Adipocyte (in vitro differentiated cells): ENCODE measurements around the gene KRIT1.
"Not testable (repeated sequence)": the region's sequence is repeated elsewhere in the genome, so short reads cannot be mapped to it uniquely, and the experiment has no call there.

Experiments used
- DNase-seq: peaks from one replicate; pipeline ENCODE4 v3.0.0-alpha.2; 2015; ENCODE audit warnings: low read depth
- H3K27me3 ChIP-seq: replicated peaks from 2 replicates; pipeline ENCODE4 v1.7.0; 2013; ENCODE audit warnings: mild to moderate bottlenecking, low read length, moderate library complexity; ENCODE audit not compliant: control insufficient read depth, insufficient read depth
- H3K36me3 ChIP-seq: 2 replicates; pipeline ENCODE4 v1.7.0; 2013; ENCODE audit warnings: low read length, mild to moderate bottlenecking, moderate library complexity; ENCODE audit not compliant: control insufficient read depth, insufficient read depth, severe bottlenecking
- H3K4me1 ChIP-seq: 2 replicates; pipeline ENCODE4 v1.7.0; 2013; ENCODE audit warnings: mild to moderate bottlenecking, low read length, moderate library complexity; ENCODE audit not compliant: control insufficient read depth, insufficient read depth
- H3K4me3 ChIP-seq: 2 replicates; pipeline ENCODE4 v1.7.0; 2013; ENCODE audit warnings: mild to moderate bottlenecking, low read length, moderate library complexity
- H3K9ac ChIP-seq: 2 replicates; pipeline ENCODE4 v1.7.0; 2013; ENCODE audit warnings: mild to moderate bottlenecking, low read length, moderate library complexity
- H3K9me3 ChIP-seq: 2 replicates; pipeline ENCODE4 v1.7.0; 2013; ENCODE audit warnings: mild to moderate bottlenecking, low read length, moderate library complexity; ENCODE audit not compliant: control insufficient read depth

KRIT1 gene

DNA sequence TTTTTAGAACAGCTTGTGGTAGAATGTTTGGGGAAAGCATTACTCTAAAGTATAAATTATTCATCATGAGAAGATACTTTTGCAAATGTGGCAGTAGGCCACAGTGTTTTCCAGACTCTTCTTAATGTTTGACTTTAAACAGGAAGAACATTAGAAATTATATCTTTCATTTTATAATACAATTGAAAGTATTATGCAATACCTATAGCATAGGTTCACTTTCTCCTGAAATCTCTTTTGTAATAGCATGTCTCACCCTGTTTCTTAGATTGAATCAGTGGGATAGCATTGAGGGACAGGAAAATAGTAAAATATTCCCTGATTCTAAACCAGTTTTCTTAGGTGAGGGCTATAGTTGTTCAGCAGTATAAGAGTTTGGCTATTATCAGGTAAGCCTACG lies 23.2 kb upstream of the KRIT1 start:
- peaks cover 6% of the 10 kb centered on the region for H3K4me1 ChIP-seq
- no peaks in the 10 kb centered on the region for H3K27me3 ChIP-seq
- H3K4me3 ChIP-seq: no peak overlapping the region
- DNase-seq: no peak
- no peak overlapping the region for H3K9ac ChIP-seq
- no peaks in the 10 kb centered on the region for H3K36me3 ChIP-seq
- no peaks in the 10 kb centered on the region for H3K9me3 ChIP-seq

DNA sequence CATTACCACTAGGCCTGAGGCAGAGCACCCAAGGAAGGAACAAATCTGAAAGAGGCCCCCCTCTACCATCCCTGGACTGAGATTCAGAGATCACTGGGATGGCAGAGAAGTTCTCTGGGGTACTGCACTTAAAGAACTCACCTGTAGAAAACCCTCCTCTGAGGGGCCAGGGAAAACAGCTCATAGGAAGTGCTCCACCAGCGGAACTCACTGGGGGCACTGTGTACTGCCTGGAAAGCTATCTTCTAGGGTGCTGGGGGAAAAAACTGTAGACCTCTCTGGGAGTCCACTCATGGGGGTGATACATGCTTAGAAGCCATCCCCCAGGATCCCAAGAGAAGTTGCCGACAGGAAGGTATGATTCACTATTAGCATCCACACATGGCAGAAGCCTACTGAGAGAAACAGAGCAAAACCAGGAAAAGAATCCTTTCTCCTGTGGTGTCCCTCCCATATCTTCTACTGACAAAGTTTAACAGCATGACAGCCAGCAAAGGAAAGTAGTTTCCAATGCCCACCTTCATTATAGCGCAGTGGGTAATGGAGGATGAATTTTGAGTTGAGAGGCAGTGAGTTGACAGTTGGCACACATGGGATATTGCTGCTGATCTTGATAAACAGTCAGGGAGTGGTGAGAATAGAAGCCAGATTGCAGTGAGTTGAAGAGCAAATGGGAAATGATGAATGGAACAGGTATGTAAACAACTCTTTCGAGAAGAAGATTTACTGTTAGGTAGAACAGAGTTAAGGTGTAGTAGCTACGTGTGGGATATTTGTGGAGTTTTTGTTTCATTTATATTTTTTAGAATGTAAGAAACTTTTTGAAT lies 20.9 kb upstream of the KRIT1 start:
- H3K4me1 ChIP-seq: peaks cover 6% of the 10 kb centered on the region
- no peak for DNase-seq
- H3K27me3 ChIP-seq: no peaks in the 10 kb centered on the region
- no peaks in the 10 kb centered on the region for H3K36me3 ChIP-seq
- H3K9me3 ChIP-seq: no peaks in the 10 kb centered on the region
- no peak overlapping the region for H3K4me3 ChIP-seq
- H3K9ac ChIP-seq: no peak overlapping the region

DNA sequence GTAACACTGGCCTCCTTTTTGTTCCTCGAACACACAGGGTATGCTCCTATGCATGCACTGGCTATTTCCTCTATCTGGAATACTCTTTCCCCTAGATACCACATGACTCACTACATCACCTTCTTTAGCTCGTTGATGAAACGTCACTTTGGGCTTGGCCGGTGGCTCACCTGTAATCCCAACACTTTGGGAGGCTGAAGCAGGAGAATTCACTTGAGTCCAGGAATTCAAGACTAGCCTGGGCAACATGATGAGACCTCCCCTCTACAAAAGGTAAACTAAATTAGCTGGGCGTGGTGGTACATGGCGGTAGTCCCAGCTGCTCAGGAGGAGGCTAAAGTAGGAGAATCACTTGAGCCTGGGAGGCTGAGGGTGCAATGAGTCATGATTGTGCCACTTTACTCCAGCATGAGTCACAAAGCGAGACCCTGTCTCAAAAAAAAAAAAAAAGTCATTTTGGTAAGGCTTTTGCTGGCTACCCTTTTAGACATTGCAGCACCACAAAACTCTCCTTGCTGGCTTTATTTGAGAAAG lies 14.6 kb upstream of the KRIT1 start:
- DNase-seq: no peak
- H3K9me3 ChIP-seq: no peaks in the 10 kb centered on the region
- H3K4me1 ChIP-seq: peaks cover 10% of the 10 kb centered on the region
- no peaks in the 10 kb centered on the region for H3K36me3 ChIP-seq
- no peaks in the 10 kb centered on the region for H3K27me3 ChIP-seq
- no peak overlapping the region for H3K4me3 ChIP-seq
- H3K9ac ChIP-seq: no peak overlapping the region

DNA sequence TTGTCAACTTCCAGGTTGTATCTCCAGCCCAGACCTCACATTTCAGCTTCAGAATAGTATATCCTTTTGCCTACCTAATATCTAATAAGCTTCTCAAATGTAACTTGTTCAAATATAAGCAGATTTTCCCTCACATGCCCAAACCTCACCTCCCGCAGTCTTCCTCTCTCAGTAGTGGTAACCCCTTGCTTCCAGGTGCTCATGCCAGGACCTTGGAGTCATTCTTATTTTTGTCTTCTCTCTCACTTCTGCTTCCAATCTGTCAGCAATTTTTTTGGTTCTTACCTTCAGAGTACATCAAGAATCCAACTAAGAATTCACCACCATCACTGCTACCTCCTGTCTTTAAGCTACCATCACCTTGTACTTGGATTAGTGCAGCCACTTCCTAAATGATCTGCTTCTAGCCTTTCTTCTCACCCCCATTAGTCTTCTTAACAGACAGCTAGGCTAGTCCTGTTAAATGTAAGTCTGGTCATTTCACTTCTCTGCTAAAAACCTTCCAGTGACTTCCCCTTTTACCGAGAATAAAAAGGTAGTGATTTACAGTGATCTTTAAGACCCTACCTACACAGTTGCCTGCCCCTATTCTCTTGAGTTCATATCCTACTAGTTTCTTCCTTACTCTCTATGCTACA lies 14.0 kb upstream of the KRIT1 start:
- Histone ChIP-seq H3K4me3 (no peak overlapping the region), H3K4me1 (peaks cover 16% of the 10 kb centered on the region), H3K27me3 (no peaks in the 10 kb centered on the region), H3K9me3 (no peaks in the 10 kb centered on the region), H3K36me3 (no peaks in the 10 kb centered on the region), H3K9ac (no peak overlapping the region)
- no peak for DNase-seq

DNA sequence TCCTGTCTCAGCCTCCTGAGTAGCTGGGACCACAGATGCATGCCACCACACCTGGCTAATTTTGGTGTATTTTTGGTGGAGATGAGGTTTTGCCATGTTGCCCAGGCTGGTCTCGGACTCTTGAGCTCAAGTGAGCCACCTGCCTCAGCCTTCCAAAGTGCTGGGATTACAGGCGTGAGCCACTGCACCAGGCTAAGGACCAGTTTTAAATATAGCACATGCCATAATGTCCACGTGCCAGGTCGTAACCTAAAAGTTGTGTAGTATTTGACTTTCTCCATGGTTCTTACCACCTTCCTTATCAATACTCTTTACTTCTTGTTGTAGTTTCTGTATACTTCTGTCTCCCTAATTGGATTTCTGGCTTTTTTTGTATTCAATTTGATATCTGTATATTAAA lies 13.3 kb upstream of the KRIT1 start:
- H3K4me1 ChIP-seq: peaks cover 18% of the 10 kb centered on the region
- no peak overlapping the region for H3K9ac ChIP-seq
- no peaks in the 10 kb centered on the region for H3K36me3 ChIP-seq
- H3K9me3 ChIP-seq: no peaks in the 10 kb centered on the region
- H3K4me3 ChIP-seq: no peak overlapping the region
- DNase-seq: no peak
- no peaks in the 10 kb centered on the region for H3K27me3 ChIP-seq

GRCh38 chr7:92255308-92255707 lies 9.6 kb upstream of the KRIT1 start:
- Histone ChIP-seq H3K36me3 (no peaks in the 10 kb centered on the region), H3K9me3 (no peaks in the 10 kb centered on the region), H3K27me3 (no peaks in the 10 kb centered on the region), H3K9ac (peak overlapping the region; percentile 80), H3K4me1 (peaks cover 18% of the 10 kb centered on the region), H3K4me3 (peak overlapping the region; percentile 76)
- peak; percentile 41 for DNase-seq

- H3K4me3 ChIP-seq: peak overlapping the region; percentile 76
- not testable (repeated sequence) for DNase-seq
Observed at GRCh38 chr7:92254800-92255199, 9.1 kb upstream of the KRIT1 start.

GRCh38 chr7:92253251-92253650 lies 7.5 kb upstream of the KRIT1 start:
- Histone ChIP-seq H3K9ac (no peak overlapping the region), H3K4me1 (peaks cover 19% of the 10 kb centered on the region), H3K4me3 (no peak overlapping the region), H3K36me3 (no peaks in the 10 kb centered on the region), H3K9me3 (no peaks in the 10 kb centered on the region), H3K27me3 (no peaks in the 10 kb centered on the region)
- DNase-seq: no peak

More at GRCh38 chr7:92254800-92255199, 9.1 kb upstream of the KRIT1 start:
- Histone ChIP-seq H3K9ac (peak overlapping the region; percentile 80), H3K4me1 (peaks cover 18% of the 10 kb centered on the region)
- not testable (repeated sequence) for H3K36me3 ChIP-seq, H3K9me3 ChIP-seq, H3K27me3 ChIP-seq

DNA sequence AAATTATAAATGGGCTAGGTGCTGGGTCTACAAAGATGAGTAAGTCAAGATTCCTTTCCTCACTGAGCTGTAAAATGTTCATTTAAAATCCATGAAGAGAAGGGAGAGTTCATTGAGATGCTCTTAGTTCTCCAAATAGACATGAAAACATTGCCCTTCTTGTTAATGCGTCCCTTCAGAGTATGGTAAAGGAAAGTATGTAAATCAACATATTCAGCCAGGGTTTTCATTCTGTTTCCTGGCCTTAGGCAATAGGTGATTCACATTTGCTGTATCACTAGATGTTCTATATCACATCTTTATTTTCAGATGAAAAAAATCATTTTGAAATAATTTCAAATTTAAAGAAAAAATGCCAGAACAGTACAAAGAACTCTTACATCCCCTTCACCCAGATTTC lies 5.5 kb upstream of the KRIT1 start:
- no peak for DNase-seq
- Histone ChIP-seq H3K4me3 (no peak overlapping the region), H3K36me3 (no peaks in the 10 kb centered on the region), H3K27me3 (no peaks in the 10 kb centered on the region), H3K9me3 (no peaks in the 10 kb centered on the region), H3K4me1 (peaks cover 28% of the 10 kb centered on the region), H3K9ac (no peak overlapping the region)

DNA sequence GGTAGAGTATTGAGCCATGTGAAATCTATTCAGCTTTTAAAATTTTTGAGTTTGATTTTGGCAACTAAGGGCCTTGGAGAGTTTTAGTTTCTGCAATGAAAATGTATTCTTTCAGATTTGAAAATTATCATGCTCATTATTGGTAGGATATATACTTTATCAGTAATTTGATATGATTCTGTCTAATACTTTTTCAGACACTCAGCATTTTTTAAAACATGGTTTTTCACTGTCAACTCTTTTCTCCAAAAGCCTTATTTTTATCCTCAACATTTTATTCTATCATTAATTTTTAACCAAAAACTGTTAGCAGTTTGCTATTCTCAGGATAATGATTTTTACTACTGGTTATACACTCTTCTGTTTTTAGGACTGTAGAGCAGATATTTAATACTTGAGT lies 4.9 kb upstream of the KRIT1 start:
- Histone ChIP-seq H3K9ac (no peak overlapping the region), H3K36me3 (no peaks in the 10 kb centered on the region), H3K27me3 (no peaks in the 10 kb centered on the region), H3K4me3 (no peak overlapping the region), H3K4me1 (peaks cover 22% of the 10 kb centered on the region), H3K9me3 (no peaks in the 10 kb centered on the region)
- DNase-seq: no peak

DNA sequence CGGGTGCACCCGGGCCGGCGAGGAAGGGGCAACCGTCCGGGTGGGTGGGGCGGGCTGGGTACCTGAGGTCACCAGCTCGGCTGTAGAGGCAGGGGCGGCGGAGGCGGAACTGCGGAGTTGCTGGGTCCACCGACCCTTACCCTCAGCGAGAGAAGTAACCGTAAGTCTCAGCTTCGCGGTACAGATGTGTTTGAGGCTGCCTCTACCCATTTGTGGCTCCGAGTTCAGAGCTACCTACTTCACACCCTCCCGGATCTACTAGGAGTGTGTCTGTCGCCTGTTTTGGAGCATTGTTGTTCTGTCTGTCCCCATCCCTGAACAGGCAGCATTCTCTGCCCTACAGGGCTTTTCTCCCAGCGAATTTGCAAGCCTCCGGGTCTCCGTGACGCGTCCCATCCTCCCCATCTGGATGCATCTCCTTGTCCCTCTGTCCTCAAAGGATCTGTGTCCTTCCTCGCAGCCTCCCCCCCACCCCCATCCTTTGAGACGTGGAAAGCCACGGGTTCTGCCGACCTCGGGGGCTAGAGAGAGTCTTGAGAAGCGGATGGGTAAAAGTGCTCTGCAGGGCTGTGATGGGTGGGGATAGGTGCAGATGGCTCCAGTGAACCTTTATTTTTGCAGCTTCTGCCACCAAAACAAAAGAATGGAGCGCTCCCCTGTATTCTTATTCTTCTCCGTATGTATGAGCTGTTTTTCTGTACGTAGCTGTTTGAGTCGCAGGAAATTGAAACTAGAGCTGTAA lies 817 bp upstream of the KRIT1 start:
- Histone ChIP-seq H3K4me1 (peaks cover 26% of the 10 kb centered on the region), H3K4me3 (peak overlapping the region; percentile 87), H3K36me3 (peaks cover 3% of the 10 kb centered on the region), H3K9ac (peak overlapping the region; percentile 92), H3K27me3 (no peaks in the 10 kb centered on the region), H3K9me3 (no peaks in the 10 kb centered on the region)
- peak; percentile 56 for DNase-seq
